Spleen (tissue), 11 donors: ENCODE data around the gene LRMDA. TPM values are rescaled to one million over a fixed set of nuclear protein-coding genes. Genes with fewer than 3 reads are reported as not detected.

Source experiments
- DNase-seq: peaks from one replicate; pipeline ENCODE4 v3.0.0-alpha.2; 2020
- H3K27ac ChIP-seq, 8 donors: fragments of 200-600 bp; sonication (generic) in 7 of 8; 1 replicate in 4 of 8; 2 replicates in 4 of 8; pipeline versions ENCODE4 v1.5.0 to v1.8.0; 2016 to 2021; ENCODE audit warnings: inconsistent platforms in 4 of 8, mild to moderate bottlenecking in 4 of 8, moderate library complexity in 1 of 8
- H3K27me3 ChIP-seq, 7 donors: fragments of 200-600 bp; sonication (generic) in 6 of 7; replicated peaks in 1 of 7; 1 replicate in 4 of 7; 2 replicates in 3 of 7; pipeline versions ENCODE4 v1.5.0 to v1.8.0; 2016 to 2021; ENCODE audit warnings: inconsistent platforms in 3 of 7, mild to moderate bottlenecking in 1 of 7
- H3K36me3 ChIP-seq, 6 donors: fragments of 200-600 bp; sonication (generic) in 5 of 6; 1 replicate in 4 of 6; 2 replicates in 2 of 6; pipeline versions ENCODE4 v1.5.0 to v1.8.0; 2016 to 2021; ENCODE audit warnings: inconsistent platforms in 2 of 6
- H3K4me1 ChIP-seq, 6 donors: fragments of 200-600 bp; sonication (generic) in 5 of 6; 1 replicate in 3 of 6; 2 replicates in 3 of 6; pipeline versions ENCODE4 v1.5.0 to v1.8.0; 2016 to 2021; ENCODE audit warnings: inconsistent platforms in 3 of 6
- H3K4me3 ChIP-seq, 8 donors: fragments of 200-600 bp; sonication (generic) in 7 of 8; 1 replicate in 4 of 8; 2 replicates in 4 of 8; pipeline versions ENCODE4 v1.5.0 to v1.8.0; 2016 to 2021; ENCODE audit warnings: inconsistent platforms in 4 of 8, mild to moderate bottlenecking in 4 of 8, moderate library complexity in 2 of 8
- H3K9me3 ChIP-seq, 8 donors: fragments of 200-600 bp; sonication (generic) in 7 of 8; 1 replicate in 4 of 8; 2 replicates in 4 of 8; pipeline versions ENCODE4 v1.5.0 to v1.8.0; 2016 to 2021; ENCODE audit warnings: inconsistent platforms in 4 of 8
- POLR2A ChIP-seq, 3 donors: fragments of 450-650 bp; IDR thresholded peaks; one replicate each; pipeline ENCODE4 v1.5.1; 2017; ENCODE audit warnings: antibody characterized with exemption in 3 of 3, mild to moderate bottlenecking in 1 of 3
- POLR2AphosphoS5 ChIP-seq, 3 donors: sonication (generic); formaldehyde crosslinking; IDR thresholded peaks; one replicate each; pipeline ENCODE4 v1.5.1; 2017; ENCODE audit warnings: antibody characterized with exemption in 3 of 3
- WGBS, 5 donors: extraction: QIAGEN DNeasy Blood & Tissue Kit in 3 of 5; methylation state at CpG; one replicate each; pipeline versions ENCODE4 v1.1.5 to v1.1.7; 2013 to 2018; 5-methylcytosine and 5-hydroxymethylcytosine counted together
- intact Hi-C: fragments of 100-400 bp; cut with DNase I; formaldehyde crosslinking; loops from one replicate; pipeline ENCODE4 v1.15.0; 2023; ENCODE audit warnings: low total_unique reads
- polyA plus RNA-seq, 3 donors: library from polyadenylated mRNA; stranded (reverse); fragments of 200-250 nt; gene quantifications; one replicate each; pipeline ENCODE4 v1.2.1, GENCODE V29; 2013
- total RNA-seq, 7 donors: library from RNA; depleted of rRNA in 3 of 7; stranded (reverse); fragments of >200 nt in 3 of 7; fragmentation: NEBNext Ultra II Directional in 4 of 7; extraction: Animal tissue kit (Norgen Biotek cat#: 25700) in 4 of 7; gene quantifications; one replicate each; pipeline versions ENCODE4 v1.1.0 to v1.2.1, GENCODE V29; 2016 to 2021
- TF ChIP-seq, protein P1 (sequence below), 11 experiments: fragments of 200-600 bp in 7 of 11; fragments of 450-650 bp in 4 of 11; sonication (generic) in 4 of 11; IDR thresholded peaks in 8 of 11; conservative IDR thresholded peaks in 3 of 11; 1 replicate in 7 of 11; 2 replicates in 4 of 11; pipeline versions ENCODE4 v1.4.0 to v1.8.0; 2016 to 2021; ENCODE audit warnings: antibody characterized with exemption in 11 of 11, inconsistent platforms in 4 of 11, mild to moderate bottlenecking in 1 of 11
- donor health status: healthy with polysubstance abuse.
- donor health status: DM: no; HTN: no; CAD: no; lungs with moderate emphysema.
- donor health status: DM: no; HTN: no; CAD: no.
- donor health status: Bipolar disorder and iron deficiency.
- donor health status: healthy.
- donor health status: DM: no; HTN: no; CAD: no.
- donor health status: DM: yes; HTN: yes; CAD: no.

LRMDA gene
- total and polyA plus RNA-seq, 10 donors: 7.3 to 46.6 (median 28.2) TPM

- TF ChIP-seq, protein P1, sequence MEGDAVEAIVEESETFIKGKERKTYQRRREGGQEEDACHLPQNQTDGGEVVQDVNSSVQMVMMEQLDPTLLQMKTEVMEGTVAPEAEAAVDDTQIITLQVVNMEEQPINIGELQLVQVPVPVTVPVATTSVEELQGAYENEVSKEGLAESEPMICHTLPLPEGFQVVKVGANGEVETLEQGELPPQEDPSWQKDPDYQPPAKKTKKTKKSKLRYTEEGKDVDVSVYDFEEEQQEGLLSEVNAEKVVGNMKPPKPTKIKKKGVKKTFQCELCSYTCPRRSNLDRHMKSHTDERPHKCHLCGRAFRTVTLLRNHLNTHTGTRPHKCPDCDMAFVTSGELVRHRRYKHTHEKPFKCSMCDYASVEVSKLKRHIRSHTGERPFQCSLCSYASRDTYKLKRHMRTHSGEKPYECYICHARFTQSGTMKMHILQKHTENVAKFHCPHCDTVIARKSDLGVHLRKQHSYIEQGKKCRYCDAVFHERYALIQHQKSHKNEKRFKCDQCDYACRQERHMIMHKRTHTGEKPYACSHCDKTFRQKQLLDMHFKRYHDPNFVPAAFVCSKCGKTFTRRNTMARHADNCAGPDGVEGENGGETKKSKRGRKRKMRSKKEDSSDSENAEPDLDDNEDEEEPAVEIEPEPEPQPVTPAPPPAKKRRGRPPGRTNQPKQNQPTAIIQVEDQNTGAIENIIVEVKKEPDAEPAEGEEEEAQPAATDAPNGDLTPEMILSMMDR (IDR thresholded peaks at IDR 0.05 in 8 of 11, conservative IDR thresholded peaks at IDR 0.05 in 3 of 11): no peak
- TF ChIP-seq POLR2AphosphoS5 (IDR thresholded peaks at IDR 0.05) (no peak), POLR2A (IDR thresholded peaks at IDR 0.05) (no peak)
- Histone ChIP-seq H3K27ac (peak overlapping the region in 4 of 8 donors; percentile 15 to 56 (median 43)), H3K27me3 (no peaks in the 10 kb centered on the region), H3K36me3 (no peaks in the 10 kb centered on the region), H3K4me3 (no peak overlapping the region), H3K9me3 (no peaks in the 10 kb centered on the region), H3K4me1 (no peaks in the 10 kb centered on the region)
- intact Hi-C loops: no loop called here
- 84 to 91% (median 87%) methylated on average over 3 of the region's 3 CpGs for WGBS, 5 donors
- no peak for DNase-seq
Observed at GRCh38 chr10:75663947-75664664, 232.7 kb downstream of the LRMDA start.

DNA sequence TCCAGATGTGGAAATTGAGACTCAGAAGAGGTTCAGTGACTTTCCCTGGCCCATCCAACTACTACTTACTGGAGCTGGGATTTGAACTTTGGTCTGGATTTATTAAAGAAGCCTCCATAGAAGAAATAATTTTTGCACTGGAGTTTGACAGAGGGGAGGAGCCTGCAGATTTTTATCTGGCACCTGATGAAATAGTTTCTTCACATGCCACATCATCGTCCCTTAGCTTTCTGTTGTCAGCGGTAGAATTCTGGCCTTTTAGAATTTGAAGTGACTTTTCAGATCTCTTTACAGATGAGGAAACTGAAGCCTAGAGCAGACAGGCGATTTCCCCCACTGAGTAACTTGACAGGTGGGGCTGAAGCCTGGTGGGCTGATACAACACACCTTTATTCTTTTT is 233.5 kb downstream of the LRMDA start:
- H3K36me3 ChIP-seq: no peaks in the 10 kb centered on the region
- no peak for TF ChIP-seq POLR2AphosphoS5 (IDR thresholded peaks at IDR 0.05)
- no peak for TF ChIP-seq POLR2A (IDR thresholded peaks at IDR 0.05)
- TF ChIP-seq, protein P1 (IDR thresholded peaks at IDR 0.05 in 8 of 11, conservative IDR thresholded peaks at IDR 0.05 in 3 of 11): no peak
- intact Hi-C loops: no loop called here
- H3K27me3 ChIP-seq: no peaks in the 10 kb centered on the region
- 73 to 94% (median 83%) methylated on average over 3 of the region's 3 CpGs for WGBS, 5 donors
- no peak overlapping the region for H3K4me3 ChIP-seq
- no peaks in the 10 kb centered on the region for H3K4me1 ChIP-seq
- no peak overlapping the region for H3K27ac ChIP-seq
- no peak for DNase-seq
- H3K9me3 ChIP-seq: no peaks in the 10 kb centered on the region

DNA sequence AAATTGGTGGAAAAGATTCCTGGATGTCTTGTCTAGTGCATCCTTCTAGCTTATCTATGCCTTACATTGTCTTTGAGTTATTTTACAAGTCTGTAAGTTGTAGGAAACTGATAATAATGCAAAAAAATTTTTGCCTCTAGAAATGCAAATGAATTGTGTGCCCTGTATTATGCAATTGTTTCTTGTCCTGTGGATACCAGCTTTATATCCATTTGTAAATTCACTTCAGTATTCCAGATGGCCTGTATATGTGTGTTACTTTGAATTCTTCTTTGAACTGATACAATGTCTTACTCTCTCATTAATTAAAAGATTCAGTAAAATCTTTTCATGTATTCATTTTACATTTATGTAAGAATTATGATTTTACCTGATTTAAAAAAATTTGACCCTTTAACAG is 234.3 kb downstream of the LRMDA start:
- Histone ChIP-seq H3K4me3 (no peak overlapping the region), H3K27me3 (no peaks in the 10 kb centered on the region), H3K9me3 (no peaks in the 10 kb centered on the region), H3K36me3 (no peaks in the 10 kb centered on the region), H3K27ac (no peak overlapping the region), H3K4me1 (no peaks in the 10 kb centered on the region)
- intact Hi-C loops: no loop called here
- DNase-seq: no peak
- TF ChIP-seq, protein P1 (IDR thresholded peaks at IDR 0.05 in 8 of 11, conservative IDR thresholded peaks at IDR 0.05 in 3 of 11): no peak
- no peak for TF ChIP-seq POLR2A (IDR thresholded peaks at IDR 0.05)
- no peak for TF ChIP-seq POLR2AphosphoS5 (IDR thresholded peaks at IDR 0.05)

GRCh38 chr10:75672111-75672671 is 240.8 kb downstream of the LRMDA start:
- 28 to 55% (median 45%) methylated on average over 3 to 4 of the region's 4 CpGs for WGBS, 5 donors
- Histone ChIP-seq H3K4me3 (no peak overlapping the region), H3K27ac (no peak overlapping the region), H3K4me1 (no peaks in the 10 kb centered on the region), H3K27me3 (no peaks in the 10 kb centered on the region), H3K36me3 (no peaks in the 10 kb centered on the region), H3K9me3 (no peaks in the 10 kb centered on the region)
- DNase-seq: no peak
- intact Hi-C loops: no loop called here
- no peak for TF ChIP-seq POLR2AphosphoS5 (IDR thresholded peaks at IDR 0.05)
- TF ChIP-seq, protein P1 (IDR thresholded peaks at IDR 0.05 in 8 of 11, conservative IDR thresholded peaks at IDR 0.05 in 3 of 11): no peak
- no peak for TF ChIP-seq POLR2A (IDR thresholded peaks at IDR 0.05)
